HuH-7 (cell line): Measurements from ENCODE around the gene YY1.
"Not testable (repeated sequence)": the region's sequence is repeated elsewhere in the genome, so short reads cannot be mapped to it uniquely, and the experiment has no call there.

Source experiments
- DNase-seq: peaks from one replicate; pipeline ENCODE4 v3.0.0; 2011; ENCODE audit warnings: low spot score

Gene YY1

DNA sequence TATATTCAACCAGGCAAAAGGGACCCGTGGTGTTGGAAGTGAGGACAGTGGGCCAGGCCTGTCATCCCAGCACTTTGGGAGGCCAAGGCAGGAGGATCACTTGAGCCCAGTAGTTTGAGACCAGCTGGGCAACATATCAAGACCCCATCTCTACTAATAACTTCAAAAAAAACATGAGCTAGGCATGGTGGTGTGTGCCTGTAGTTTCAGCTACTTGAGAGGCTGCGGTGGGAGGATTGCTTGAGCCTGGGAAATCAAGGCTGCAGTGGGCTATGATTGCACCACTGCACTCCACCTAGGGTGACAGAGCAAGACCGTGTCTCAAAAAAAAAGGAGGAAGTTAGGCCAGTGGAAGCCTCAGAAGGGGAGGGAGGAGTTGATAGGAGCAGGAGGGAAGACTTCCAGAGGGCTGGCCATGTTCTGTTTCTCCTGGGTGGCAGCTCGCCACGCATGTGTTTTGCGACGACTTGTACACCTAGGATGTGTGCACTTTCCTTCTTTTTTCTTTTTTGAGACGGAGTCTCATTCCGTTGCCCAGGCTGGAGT, 57.2 kb downstream of the YY1 start:
- DNase-seq = no peak

DNA sequence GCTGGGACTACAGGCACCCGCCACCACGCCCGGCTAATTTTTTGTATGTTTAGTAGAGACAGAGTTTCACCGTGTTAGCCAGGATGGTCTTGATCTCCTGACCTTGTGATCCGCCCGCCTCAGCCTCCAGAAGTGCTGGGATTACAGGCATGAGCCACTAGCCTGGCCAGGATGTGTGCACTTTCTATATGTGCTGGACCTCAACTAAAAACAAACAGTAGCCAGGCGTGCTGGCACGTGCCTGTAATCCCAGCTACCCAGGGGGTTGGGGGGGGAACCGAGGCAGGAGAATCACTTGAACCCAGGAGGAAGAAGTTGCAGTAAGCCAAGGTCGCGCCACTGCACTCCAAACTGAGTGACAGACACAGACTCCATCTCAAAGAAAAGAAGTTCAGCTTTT, 57.8 kb downstream of the YY1 start:
- not testable (repeated sequence) for DNase-seq

DNA sequence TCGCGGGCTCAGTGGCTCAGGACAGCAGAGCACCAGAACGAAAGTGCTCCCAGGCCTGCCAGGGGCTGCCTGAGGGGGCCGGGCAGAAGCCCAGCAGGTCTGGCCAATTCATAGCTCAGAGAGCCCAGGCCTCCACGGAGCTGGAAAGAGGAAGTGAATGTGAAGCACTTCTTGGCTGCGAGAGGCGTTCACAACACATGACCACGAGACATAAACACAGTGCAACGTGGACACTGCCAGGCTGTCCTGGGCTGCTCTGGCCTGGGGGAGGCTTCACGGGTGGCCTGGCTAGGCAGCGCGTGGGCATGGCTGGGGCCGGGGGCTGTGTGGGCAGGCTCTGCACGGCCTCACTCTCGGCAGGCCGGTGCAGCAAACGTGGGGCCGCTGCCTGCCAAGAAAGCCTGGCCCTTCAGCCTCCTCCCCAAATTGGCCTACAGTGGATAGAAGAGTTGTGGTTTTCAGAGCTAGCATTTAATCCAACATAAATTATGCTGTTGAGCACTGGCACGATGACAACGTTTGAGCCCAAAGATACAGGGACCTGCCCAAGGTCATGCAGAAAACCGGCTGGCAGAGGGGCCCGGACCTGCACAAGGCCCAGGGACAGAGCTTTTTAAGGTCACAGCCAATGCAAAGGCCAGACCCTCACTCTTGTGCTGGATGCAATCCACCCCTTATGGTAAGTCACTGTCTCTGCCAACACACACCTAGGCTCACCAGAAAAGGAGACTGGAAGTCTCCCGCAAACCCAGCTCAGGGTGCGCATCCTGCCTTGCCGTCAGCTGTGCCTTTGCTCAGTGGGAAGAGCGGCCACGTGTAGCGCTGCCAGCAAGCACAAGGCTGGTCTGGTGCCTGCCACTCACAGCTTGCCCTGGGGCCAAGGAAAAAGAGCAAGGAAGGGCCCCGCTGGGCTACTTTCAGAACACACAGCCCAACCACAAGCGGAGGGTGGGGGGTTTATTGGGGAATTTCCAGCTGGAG, 58.7 kb downstream of the YY1 start:
- no peak for DNase-seq

DNA sequence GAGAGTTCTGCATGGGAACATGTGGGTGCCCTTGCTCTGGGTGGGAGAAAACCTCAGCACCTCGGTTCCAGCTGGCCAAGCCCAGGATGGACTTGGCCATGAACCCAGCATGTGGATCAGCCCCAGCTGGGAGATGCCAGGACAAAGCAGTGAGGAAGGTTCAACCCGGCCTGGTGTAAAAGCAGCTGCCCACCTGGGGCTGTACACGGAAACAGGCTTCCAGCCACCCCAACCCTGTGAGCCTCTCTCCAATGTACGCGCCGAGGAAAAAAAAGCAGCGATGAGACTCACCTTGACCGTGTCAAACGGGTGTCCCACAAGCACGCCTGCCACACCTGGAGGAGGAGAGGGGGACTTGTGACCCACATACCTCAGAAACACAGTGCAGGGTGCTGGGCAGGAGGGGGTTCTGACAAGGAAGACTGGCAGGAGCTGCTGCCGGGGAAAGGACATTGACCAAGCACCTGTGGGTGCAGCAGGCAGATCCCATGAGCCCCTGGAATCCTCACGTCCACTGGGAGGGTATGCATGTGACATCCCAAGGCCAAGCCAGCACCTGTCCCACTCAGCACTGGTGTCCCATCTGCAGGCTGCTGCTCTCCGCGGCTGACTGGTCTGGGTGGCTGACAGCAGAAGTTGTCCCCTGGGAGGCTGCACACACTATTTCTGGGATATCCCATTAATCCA, 59.8 kb downstream of the YY1 start:
- DNase-seq = no peak

DNA sequence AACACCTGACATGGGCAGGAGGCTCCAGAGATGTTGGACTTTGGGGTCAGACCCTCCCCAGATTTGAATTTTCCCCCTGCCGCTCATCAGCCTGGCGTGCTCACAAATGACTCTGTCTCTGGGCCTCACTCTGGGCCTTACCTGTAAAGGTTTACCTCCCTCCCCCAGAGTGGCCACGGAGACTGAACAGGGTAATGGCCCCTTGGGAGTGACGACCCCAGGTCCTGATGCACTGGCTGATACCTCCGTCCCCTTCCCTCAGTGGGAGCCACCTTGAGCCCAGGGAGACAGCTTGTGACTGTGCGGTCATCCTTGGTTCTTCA, 60.3 kb downstream of the YY1 start:
- DNase-seq = no peak

DNA sequence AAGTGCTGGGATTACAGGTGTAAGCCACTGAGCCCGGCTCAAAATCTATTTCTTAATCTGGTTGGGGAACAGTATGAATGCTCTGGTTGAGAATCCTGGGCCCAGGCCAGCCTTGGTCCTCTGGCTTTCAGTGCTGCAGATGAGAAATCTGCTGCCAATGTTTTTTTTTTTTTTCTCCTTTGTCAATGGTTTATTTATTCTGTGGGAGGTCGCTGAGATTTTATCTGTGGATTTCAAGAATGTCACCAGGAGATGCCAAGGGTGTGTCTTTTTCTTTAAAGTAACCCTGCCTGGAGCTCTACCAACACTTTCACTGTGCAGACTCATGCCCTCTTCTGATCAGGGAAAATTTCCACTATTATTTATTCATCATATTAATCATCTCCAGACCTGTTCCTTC, 63.7 kb downstream of the YY1 start:
- DNase-seq = no peak

DNA sequence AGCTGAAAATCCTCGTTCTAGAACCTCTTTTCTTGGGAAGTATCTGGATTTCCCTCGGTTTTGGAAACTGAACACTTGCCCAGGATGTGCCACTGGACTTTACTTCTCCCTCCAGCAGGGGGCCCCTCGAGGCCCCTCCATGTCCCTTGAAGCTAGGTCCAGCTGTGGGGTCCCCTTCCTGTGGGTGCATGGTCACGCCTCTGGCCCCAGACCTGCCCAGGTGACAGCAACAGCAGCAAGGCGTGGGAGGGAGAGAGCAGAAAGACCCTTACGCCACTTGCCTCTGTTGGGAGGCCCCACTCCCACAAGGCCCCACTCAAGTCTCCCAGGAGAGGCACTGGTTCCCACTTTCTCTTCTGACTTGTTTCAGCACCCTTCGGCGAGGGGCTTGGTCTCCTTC, 64.2 kb downstream of the YY1 start:
- DNase-seq = peak; percentile 66

DNA sequence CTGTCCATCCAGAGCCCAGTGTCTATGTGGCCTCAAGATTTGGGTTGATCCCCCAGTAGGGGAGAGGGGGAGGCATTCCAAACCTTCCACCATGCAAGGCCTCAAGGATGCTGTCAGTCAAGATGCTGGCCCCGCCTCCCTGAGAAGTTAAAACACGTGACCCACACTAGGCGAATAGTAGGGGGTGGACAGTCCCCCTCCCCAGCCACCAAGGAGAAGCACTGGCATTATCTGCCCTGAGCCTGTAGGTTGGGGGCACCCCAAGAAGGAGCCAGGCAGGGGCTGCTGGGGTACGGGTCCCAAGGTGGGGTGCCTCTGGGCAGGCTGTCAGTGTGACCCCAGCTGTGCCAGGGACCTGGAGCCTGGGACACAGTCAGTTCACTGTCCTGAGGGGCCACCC, 65.0 kb downstream of the YY1 start:
- no peak for DNase-seq

DNA sequence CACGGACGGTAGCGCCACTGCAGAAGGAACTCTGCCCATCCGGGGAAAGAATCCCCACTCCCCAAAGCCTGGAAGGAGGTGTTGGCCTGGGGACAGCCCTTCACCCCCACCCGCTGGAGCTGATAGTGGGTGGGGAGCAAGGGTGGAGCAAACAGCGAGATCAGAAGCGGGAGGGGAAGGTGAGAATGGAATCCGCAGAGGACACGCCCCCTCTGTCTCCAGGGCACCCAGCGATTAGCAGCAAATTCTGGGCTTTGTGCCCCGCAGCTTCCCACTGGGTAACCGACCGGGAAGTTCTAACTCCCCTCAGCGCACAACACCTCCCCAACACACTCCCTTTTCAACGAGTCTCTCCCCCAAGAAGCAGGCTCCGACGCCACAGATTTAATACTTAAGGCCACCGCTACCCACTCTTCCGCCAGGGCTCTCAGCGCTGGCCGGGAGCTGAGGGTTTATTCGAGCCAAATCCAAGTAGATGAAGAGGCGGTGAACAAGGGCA, 65.9 kb downstream of the YY1 start:
- DNase-seq = peak; percentile 38

DNA sequence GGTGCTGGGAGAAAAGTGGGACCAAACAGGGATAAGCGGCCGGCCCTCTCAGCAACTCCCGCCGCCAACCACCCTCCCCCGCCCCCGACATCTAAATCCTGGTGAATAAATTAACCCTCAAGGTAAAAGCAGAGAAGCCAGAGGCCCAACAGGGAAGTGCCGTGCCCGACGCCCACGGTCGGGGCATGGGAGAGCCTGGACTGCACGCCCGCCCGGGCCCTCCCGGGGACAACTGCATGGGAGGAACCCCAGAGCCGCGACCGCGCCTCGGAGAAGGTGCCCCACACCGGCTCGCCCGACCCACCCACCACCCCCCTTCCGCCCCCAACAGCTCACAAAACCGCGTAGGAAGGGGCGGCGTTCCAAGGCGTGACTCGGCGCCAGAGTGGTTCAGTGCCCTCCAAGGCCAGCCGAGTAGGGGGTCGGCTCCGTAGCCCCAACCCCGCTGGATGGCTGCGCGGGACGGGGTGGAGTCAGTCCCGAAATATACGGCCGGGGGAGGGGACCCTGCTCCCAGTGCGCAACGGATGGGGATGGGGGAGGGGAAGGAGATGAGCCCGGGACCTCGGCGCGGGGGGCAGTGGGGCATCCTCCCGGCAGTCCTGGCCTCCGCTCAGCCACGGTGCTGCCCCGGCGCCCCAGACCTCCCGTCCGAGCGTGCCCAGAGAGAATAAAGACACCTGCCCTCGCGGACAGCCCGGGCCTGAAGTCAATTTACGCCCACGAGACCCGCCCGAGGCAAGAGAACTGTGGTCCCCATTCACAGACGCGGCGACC, 66.6 kb downstream of the YY1 start:
- no peak for DNase-seq

DNA sequence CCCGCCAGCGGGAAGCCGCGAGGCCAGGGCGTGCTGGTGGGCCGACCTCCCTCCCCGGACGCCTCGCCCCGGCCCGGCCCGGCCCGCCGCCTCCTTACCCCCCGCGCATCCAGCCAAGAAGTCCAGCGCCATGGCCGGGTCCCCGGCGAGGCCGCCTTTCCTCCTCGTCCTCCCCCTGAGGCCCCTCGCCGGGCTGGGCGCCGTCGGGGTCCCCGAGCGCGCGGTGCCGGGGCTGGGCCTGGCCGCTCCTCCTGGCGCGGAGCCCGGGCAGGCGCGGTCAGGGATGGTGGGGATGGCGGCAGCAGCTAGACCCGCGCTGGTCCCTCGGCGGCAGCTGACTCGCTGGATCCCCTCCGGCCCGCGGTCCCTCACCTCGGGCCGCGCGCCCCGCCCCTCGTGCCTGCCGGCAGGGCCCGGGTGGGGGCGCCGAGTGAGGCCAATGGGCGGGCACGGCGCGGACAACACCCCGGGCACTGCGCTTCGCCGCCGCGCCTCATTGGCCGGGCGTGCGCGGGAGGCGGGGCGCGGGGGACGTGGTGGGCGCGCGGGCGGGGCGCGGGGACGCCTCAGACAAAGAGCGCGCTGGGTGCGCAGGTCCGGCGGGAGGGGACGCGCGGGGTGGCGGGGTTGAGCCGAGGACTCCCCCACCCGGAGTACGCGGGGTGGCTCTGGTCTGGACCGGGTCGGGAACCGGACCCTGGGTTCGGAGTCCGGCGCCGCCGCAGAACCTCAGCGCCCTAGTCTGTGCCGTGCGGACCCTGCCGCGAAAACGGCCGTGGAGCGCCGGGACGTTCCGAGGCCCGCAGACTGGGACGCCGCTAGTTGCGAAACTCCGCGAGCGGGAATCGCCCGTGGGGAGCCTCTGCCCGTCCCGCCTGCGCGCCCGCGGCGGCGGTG, 67.4 kb downstream of the YY1 start, which contains the start of gene SLC25A29:
Gene SLC25A29 (minus strand): TSS at position 344 of the 897 bp plus-strand sequence. CDS start 212 bp downstream, at position 132.
- peak; percentile 97 for DNase-seq

DNA sequence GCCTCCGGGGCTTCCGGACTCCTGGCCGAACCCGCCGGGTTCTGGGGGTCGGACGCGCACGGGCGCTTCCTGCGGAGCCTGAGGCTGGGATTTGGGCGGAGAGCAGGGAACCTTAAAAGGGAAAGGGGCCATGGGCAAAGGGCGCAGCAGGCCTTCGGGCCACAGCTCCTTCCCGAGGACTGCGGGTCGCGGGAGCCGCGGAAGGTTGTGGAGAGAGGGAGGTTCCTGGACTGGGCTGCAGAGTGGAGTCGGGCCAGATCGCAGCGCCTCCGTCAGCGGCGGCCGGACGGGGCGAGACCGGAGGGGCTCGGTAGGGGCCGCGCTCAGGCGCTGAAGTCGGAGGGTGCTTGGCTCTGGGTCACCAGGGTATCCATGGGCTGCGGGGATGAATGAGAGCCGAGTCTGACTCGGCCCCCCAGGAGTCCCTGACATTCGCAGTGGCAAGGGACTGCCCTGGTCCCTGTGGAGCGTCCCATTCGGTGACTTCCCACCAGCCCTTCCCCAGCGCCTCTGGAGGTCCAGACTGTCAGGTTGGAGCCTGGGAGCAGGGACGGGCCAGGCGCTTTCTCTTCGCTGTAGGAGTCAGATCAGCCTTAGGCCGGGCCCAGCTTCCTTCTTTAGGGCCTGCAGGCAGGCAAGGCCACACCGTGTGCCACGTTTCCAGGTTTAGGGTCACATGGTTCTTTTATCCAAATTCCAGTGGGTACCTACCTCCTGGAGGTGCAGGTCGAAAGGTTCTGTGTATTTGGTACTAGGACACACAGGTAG, 68.2 kb downstream of the YY1 start:
- peak; percentile 54 for DNase-seq

DNA sequence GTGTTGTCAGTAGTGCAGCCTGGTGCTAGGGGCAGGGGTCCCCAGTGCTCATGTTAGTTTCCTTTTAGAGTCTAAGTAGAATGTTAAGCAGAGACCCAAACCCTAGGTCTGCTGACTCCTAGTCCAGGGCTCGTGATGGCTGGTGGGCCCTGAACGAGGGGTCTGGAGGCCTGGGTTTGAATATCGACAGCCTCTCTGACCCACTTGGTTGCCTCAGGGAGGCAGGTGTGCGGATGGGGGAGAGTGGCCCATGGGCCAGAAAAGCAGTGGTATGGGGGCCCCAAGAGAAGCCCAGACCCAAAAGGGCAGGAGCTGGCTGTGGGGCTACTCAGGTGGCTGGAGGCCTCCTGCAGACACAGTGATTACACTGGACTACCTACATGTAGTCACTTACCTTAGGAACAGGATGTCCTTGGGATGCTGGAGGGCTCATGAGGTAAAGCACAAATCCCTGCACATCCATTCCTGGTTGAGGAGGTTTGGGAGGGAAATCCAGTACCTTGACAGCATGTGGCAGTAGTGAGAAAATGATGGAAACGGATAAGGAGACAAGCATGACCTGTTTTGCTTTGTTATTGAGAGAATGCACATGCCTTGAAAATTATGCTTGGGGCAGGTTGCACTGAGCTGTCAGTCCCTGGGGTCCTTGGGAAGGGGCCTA, 69.0 kb downstream of the YY1 start:
- DNase-seq = peak; percentile 50

DNA sequence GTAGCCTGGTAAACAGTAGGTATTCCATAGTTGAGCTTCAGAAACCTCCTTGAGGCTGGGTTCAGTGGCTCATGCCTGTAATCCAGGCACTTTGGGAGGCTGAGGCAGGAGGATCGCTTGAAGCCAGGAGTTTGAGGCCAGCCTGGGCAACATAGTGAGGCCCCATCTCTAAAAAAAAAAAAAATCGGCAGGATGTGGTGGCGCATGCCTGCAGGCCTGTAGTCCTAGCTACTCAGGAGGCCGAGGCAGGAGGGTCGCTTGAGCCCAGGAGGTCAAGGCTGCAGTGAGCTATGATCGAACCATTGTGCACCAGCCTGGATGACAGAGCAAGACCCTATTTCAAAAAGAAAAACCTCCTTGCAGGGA, 69.5 kb downstream of the YY1 start:
- DNase-seq = not testable (repeated sequence)

DNA sequence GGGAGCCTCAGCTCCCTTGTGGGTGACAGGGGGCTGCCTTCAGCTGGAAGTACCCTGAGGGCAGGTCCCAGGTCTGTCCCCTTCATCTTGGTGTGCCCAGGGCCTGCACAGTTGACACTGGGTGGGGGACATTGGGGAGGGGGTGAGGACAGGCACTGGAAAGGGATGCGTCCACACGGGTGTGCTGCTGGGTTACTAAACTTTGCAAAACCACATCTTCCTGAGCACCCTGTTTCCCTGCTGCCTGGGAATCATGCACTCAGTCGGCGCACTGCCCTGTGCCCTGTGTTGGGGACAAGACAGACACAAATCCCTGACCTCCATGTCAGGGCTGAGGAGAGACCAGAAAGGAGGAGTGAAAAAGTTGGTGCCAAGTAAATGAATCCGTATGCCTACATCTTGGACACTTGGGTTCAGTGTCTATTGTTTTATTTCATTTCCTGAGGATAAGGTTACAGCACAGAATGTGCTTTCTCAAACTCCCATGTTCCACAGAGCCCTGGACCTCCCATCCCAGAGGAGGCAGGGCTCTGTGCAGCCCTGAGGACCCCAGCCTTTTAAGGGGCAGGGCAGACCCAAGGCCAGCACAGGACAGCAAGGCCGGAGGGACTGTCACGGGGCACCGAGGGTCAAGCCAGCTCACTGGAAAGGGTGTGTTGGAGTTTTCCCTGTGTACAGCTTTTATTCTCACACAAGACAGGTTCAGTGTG, 70.2 kb downstream of the YY1 start:
- DNase-seq = no peak

DNA sequence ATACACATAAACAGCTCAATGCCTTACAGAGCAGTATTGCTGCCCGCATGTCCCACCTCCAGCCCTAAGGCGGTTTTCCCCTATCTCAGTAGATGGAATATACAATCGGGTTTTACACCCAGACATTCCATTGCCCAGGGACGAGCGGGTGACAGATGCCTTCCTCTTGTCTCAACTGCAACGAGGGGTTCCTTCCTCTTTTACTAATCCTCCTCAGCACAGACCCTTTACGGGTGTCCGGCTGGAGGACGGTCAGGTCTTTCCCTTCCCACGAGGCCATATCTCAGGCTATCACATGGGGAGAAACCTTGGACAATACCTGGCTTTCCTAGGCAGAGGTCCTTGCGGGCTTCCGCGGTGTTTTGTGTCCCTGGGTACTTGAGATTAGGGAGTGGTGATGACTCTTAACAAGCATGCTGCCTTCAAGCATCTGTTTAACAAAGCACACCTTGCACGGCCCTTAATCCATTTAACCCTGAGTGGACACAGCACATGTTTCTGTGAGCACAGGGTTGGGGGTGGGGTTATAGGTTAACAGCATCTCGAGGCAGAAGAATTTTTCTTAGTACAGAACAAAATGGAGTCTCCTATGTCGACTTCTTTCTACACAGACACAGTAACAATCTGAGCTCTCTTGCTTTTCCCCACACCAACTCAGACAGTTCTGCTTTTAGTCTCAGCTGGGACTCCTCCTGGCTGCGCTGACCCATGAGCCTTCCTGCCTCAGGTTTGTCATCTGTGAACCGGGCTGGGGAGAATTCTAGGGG, 73.3 kb downstream of the YY1 start:
- not testable (repeated sequence) for DNase-seq

DNA sequence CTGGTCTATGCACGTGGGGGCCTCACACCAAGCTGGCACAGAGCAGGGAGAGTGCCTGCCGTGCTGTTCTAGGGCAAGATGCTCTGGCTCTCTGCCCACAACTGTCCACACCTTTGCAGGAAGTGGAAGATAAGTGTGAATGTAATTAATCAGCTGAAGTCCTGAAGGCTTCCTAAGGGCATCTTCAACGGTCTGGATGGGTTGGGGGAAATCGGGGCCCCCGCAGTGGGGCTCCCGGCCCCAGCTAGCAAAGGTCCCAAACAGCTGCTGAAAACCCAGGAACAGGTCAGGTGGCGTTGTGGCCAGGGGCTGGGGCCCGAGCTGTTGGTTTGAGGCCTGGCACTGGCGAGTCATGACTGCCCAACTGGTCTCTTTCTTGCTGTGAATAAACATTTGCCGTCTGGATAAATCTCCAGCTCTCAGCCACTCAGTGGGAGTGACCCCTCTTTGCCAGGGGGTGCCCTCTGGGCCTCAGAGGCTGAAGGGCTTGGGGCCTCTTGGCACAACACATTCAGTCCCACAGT, 74.0 kb downstream of the YY1 start:
- no peak for DNase-seq
